ENCODE results near the gene SKOR1. TPM values are rescaled to one million over a fixed set of nuclear protein-coding genes. Genes with fewer than 3 reads are reported as not detected.

The SKOR1 gene
- total and polyA plus RNA-seq, 10 of the 15 experiments (the other 5 are each of a cell fraction or from before 2014, with no cell fraction given), result 0.04 to 0.36 (median 0.10) TPM; not detected in 4

- Histone ChIP-seq H3K27me3 (replicated peaks in 1 of 2; ENCODE audit: control insufficient read depth in 2 of 2, insufficient read depth in 2 of 2, low read length in 1 of 2) (no peaks in the 10 kb centered on the region), H3K27ac (ENCODE audit: control insufficient read depth, insufficient read depth) (no peak overlapping the region), H3K36me3 (ENCODE audit: control insufficient read depth in 2 of 2, insufficient read depth in 2 of 2, low read length in 1 of 2) (no peaks in the 10 kb centered on the region; a peak in 2 of 4 replicates), H4K20me1 (ENCODE audit: control insufficient read depth, insufficient read depth) (no peaks in the 10 kb centered on the region), H2AFZ (ENCODE audit: control insufficient read depth, low read depth, low read length) (no peak overlapping the region), H3K9ac (ENCODE audit: control insufficient read depth, insufficient read depth, low read length) (no peak overlapping the region), H3K9me3 (replicated peaks; ENCODE audit: control insufficient read depth, insufficient read depth, low read length) (no peaks in the 10 kb centered on the region), H3K4me3 (no peak overlapping the region), H3K79me2 (ENCODE audit: control insufficient read depth, insufficient read depth, low read length) (no peaks in the 10 kb centered on the region), H3K4me1 (ENCODE audit: control insufficient read depth, insufficient read depth, low read length) (peaks cover 5% of the 10 kb centered on the region), H3K4me2 (ENCODE audit: control insufficient read depth, insufficient read depth) (no peak overlapping the region)
- 32% methylated on average over 3 of the region's 3 CpGs for WGBS (ENCODE audit: insufficient coverage, insufficient replicate concordance, low lambda C conversion rate, missing lambda C conversion rate)
- TF ChIP-seq SUPT20H (IDR thresholded peaks at IDR 0.05; ENCODE audit: borderline replicate concordance, control insufficient read depth, low read depth, low read length) (no peak), GABPA (IDR thresholded peaks at IDR 0.05; ENCODE audit: low read depth) (no peak), TCF3 (IDR thresholded peaks at IDR 0.05; ENCODE audit: borderline replicate concordance, insufficient read depth, low read depth, low read length) (no peak), TAF1 (IDR thresholded peaks at IDR 0.05; ENCODE audit: borderline replicate concordance, low read depth, low read length) (no peak), CBFB (IDR thresholded peaks at IDR 0.05; ENCODE audit: low read depth) (no peak), ELK1 (IDR thresholded peaks at IDR 0.05; ENCODE audit: low read depth, low read length) (no peak), PKNOX1 (IDR thresholded peaks at IDR 0.05) (no peak)
- DNase-seq (ENCODE audit: low read depth, low spot score) (no peak), ATAC-seq (no peak), FAIRE-seq (no peak)
- POLR2A ChIA-PET, result no interaction called here
- CTCF ChIA-PET, result no interaction called here
- in situ Hi-C loops (cut with MboI) (no loop called here), intact Hi-C loops (cut with micrococcal nuclease; ENCODE audit: unreplicated experiment) (no loop called here)
- SMC1A ChIA-PET (ENCODE audit: uncharacterized antibody, unreplicated experiment), result no interaction called here
- RAD21 ChIA-PET (ENCODE audit: unreplicated experiment), result no interaction called here
- BruUV-seq (replicated peaks), result no TSS peak
Observed at GRCh38 chr15:67803299-67803698, 22.0 kb upstream of the SKOR1 start.

All from GM12878 (cell line).